Muscle layer of duodenum (tissue), 2 donors: ENCODE results near the gene FCAR.
"Not testable (repeated sequence)": the region's sequence is repeated elsewhere in the genome, so short reads cannot be mapped to it uniquely, and the experiment has no call there.

ENCODE experiments used
- H3K27ac ChIP-seq: one replicate; pipeline ENCODE4 v1.7.0; 2013; ENCODE audit warnings: mild to moderate bottlenecking, low read length
- H3K27me3 ChIP-seq: one replicate; pipeline ENCODE4 v1.7.0; 2013; ENCODE audit warnings: low read depth, mild to moderate bottlenecking, control low read depth, low read length
- H3K36me3 ChIP-seq, 2 donors: one replicate each; pipeline ENCODE4 v1.7.0; 2013; ENCODE audit warnings: low read length in 2 of 2, control low read depth in 1 of 2, mild to moderate bottlenecking in 1 of 2; ENCODE audit not compliant: insufficient read depth in 2 of 2, control insufficient read depth in 1 of 2
- H3K4me1 ChIP-seq, 2 donors: one replicate each; pipeline ENCODE4 v1.7.0; 2013; ENCODE audit warnings: low read length in 2 of 2, mild to moderate bottlenecking in 2 of 2, control low read depth in 1 of 2, moderate library complexity in 1 of 2; ENCODE audit not compliant: insufficient read depth in 2 of 2, control insufficient read depth in 1 of 2
- H3K4me3 ChIP-seq, 2 donors: one replicate each; pipeline ENCODE4 v1.7.0; 2013; ENCODE audit warnings: low read length in 2 of 2, low read depth in 1 of 2, mild to moderate bottlenecking in 1 of 2
- H3K9me3 ChIP-seq, 2 donors: one replicate each; pipeline ENCODE4 v1.7.0; 2013; ENCODE audit warnings: low read length in 2 of 2, control low read depth in 1 of 2, mild to moderate bottlenecking in 1 of 2; ENCODE audit not compliant: control insufficient read depth in 1 of 2
- donor health status: healthy.

Gene FCAR

GRCh38 chr19:54916822-54917221 lies 42.8 kb downstream of the FCAR start:
- H3K36me3 ChIP-seq = no peaks in the 10 kb centered on the region
- H3K4me1 ChIP-seq = no peaks in the 10 kb centered on the region
- H3K4me3 ChIP-seq = no peak overlapping the region
- no peak overlapping the region for H3K27ac ChIP-seq
- H3K9me3 ChIP-seq = no peaks in the 10 kb centered on the region
- H3K27me3 ChIP-seq = no peaks in the 10 kb centered on the region

- H3K27me3 ChIP-seq = no peaks in the 10 kb centered on the region
- H3K27ac ChIP-seq = no peak overlapping the region
- no peaks in the 10 kb centered on the region for H3K4me1 ChIP-seq
- no peaks in the 10 kb centered on the region for H3K9me3 ChIP-seq
- H3K4me3 ChIP-seq = no peak overlapping the region
- no peaks in the 10 kb centered on the region for H3K36me3 ChIP-seq
Observed at GRCh38 chr19:54918499-54918898, 44.5 kb downstream of the FCAR start.

GRCh38 chr19:54919646-54920563 lies 45.9 kb downstream of the FCAR start:
- H3K9me3 ChIP-seq, H3K4me3 ChIP-seq, H3K4me1 ChIP-seq, H3K27ac ChIP-seq, H3K27me3 ChIP-seq, H3K36me3 ChIP-seq: not testable (repeated sequence)

GRCh38 chr19:54921082-54921481 lies 47.0 kb downstream of the FCAR start:
- Histone ChIP-seq H3K4me1 (no peaks in the 10 kb centered on the region), H3K36me3 (no peaks in the 10 kb centered on the region), H3K27ac (no peak overlapping the region), H3K4me3 (no peak overlapping the region), H3K9me3 (no peaks in the 10 kb centered on the region), H3K27me3 (no peaks in the 10 kb centered on the region)

- no peak overlapping the region for H3K27ac ChIP-seq
- no peak overlapping the region for H3K4me3 ChIP-seq
- H3K36me3 ChIP-seq = no peaks in the 10 kb centered on the region
- H3K27me3 ChIP-seq = no peaks in the 10 kb centered on the region
- H3K9me3 ChIP-seq = peaks cover 0 to 11% of the 10 kb centered on the region in 2 donors
- no peaks in the 10 kb centered on the region for H3K4me1 ChIP-seq
Observed at GRCh38 chr19:54923276-54923675, 49.2 kb downstream of the FCAR start.

DNA sequence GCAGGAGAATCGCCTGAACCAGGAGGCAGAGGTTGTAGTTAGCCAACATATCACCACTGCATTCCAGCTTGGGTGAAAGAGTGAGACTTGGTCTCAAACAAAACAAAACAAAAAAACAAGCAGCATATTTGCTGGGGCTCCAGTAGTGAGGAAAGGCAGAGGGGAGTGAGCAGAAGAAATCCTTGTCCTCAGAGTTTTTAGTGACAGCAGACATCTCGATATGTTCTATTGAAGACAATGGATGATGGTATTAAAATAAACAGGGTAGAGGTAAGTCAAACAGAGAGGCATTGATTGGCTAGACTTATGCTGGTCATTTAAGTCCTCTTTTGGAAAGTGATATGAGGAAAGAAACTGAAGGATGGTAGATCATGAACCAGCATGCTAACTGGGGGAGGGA lies 54.3 kb downstream of the FCAR start:
- no peak overlapping the region for H3K4me3 ChIP-seq
- no peaks in the 10 kb centered on the region for H3K27me3 ChIP-seq
- no peaks in the 10 kb centered on the region for H3K36me3 ChIP-seq
- H3K27ac ChIP-seq = no peak overlapping the region
- peaks cover 0 to 24% of the 10 kb centered on the region in 2 donors for H3K9me3 ChIP-seq
- H3K4me1 ChIP-seq = no peaks in the 10 kb centered on the region

- Histone ChIP-seq H3K4me1 (no peaks in the 10 kb centered on the region), H3K9me3 (peaks cover 0 to 3% of the 10 kb centered on the region in 2 donors), H3K36me3 (no peaks in the 10 kb centered on the region), H3K27ac (no peak overlapping the region), H3K27me3 (no peaks in the 10 kb centered on the region), H3K4me3 (no peak overlapping the region)
Observed at GRCh38 chr19:54937926-54938325, 63.9 kb downstream of the FCAR start.

DNA sequence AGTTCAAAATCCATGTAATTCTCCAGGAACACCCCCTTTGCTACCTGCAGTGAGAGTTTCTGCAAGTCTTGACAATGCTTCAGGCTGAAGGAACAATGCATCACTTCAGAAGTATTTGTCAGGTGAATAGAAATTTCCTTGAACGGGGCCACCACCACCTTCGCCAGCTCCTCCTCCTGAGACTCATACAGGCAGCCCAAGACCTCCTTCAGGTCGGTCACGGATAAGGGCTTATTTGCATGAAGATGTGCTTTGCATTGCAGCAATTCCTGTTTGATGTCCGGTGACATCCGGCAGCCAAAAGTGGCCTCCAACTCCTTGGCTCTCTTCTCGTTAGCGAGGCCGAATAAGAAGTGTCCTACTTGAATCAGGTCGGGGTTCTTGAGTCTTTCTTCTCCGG lies 64.9 kb downstream of the FCAR start:
- H3K27ac ChIP-seq = no peak overlapping the region
- H3K4me1 ChIP-seq = no peaks in the 10 kb centered on the region
- H3K27me3 ChIP-seq = no peaks in the 10 kb centered on the region
- peaks cover 0 to 3% of the 10 kb centered on the region in 2 donors for H3K9me3 ChIP-seq
- no peak overlapping the region for H3K4me3 ChIP-seq
- H3K36me3 ChIP-seq = no peaks in the 10 kb centered on the region

DNA sequence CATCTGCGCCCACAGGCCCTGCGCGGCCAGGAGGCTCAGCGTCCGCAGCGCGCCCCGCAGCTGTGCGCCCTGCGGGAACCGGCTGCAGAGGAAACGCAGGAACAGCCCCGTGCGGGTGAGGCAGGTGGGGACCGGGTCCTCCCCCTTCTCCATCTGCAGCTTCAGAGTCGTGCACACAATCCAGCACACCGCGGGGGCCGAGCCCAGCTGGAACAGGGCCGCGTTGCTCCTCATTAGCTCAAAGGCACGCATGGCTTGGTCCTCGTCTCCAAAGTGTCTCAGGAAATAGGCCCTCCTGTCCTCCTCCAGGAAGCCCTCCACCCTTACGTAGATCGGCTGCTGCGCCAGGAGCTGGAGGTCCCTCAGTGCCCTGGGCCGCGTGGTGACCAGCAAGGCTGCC lies 65.5 kb downstream of the FCAR start:
- not testable (repeated sequence) for H3K36me3 ChIP-seq, H3K27me3 ChIP-seq, H3K4me1 ChIP-seq, H3K27ac ChIP-seq, H3K4me3 ChIP-seq, H3K9me3 ChIP-seq
